ENCODE results near the gene MEX3D. TPM values are rescaled to one million over a fixed set of nuclear protein-coding genes. Genes with fewer than 3 reads are reported as not detected.
"Not testable (repeated sequence)": the region's sequence is repeated elsewhere in the genome, so short reads cannot be mapped to it uniquely, and the experiment has no call there.

The MEX3D gene
- total RNA-seq, 1 experiment from 2014 or later: 55.6 TPM

DNA sequence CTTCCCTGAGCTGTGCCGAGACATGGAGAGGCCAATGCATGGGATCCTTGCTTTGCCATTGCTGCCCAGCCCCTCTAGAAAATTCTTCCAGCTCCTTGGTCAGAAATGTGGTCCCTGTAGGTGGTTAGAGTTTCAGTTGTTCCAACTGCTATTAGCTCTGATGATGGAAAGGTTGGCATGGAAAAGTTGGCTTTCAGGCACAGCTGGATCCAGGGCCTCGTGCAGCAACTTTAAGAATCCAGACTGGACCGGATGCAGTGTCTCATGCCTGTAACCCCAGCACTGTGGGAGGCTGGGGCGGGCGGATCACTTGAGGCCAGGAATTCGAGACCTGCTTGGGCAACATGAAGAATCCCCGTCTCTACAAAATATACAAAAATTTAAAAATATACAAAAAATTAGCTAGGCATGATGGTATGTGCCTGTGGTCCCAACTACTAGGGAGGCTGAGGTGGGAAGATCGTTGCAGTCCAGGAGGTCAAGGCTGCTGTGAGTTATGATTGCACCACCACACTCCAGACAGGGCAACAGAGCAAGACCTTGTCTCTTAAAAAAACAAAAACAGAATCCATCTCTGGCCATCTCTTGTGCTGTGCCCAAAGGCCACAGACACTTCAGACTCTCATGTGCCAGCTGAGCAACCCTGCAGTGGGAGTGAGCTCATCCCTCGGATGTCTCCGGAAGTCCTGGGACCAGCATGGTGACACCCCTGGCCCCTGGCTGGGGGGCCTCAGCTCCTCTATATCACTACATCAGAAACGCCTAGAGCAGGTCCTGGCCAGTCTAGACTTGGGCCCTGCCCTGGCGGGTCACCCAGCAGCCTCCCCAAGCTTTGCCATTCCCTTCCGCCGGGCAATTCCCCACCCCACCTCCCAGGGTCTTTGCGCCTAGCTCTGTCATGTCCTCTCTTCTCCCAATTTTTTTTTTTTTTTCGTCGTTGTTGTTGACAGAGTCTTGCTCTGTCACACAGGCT lies 16.8 kb downstream of the MEX3D start:
- Histone ChIP-seq H3K4me2 (no peak overlapping the region), H3K27me3 (ENCODE audit: insufficient read depth, low read depth) (no peaks in the 10 kb centered on the region), H3K9me3 (ENCODE audit: insufficient read depth, low read depth) (no peaks in the 10 kb centered on the region), H3K4me3 (no peak overlapping the region), H4K20me1 (ENCODE audit: insufficient read depth) (no peaks in the 10 kb centered on the region), H3K27ac (no peak overlapping the region), H3F3A (ENCODE audit: insufficient read depth, low read depth) (no peaks in the 10 kb centered on the region), H3K4me1 (replicated peaks; ENCODE audit: insufficient read depth) (no peaks in the 10 kb centered on the region), H3K79me2 (ENCODE audit: low read depth) (no peaks in the 10 kb centered on the region), H2AFZ (no peak overlapping the region), H3K9me2 (ENCODE audit: insufficient read depth) (no peaks in the 10 kb centered on the region), H3K36me3 (ENCODE audit: low read depth) (no peaks in the 10 kb centered on the region)
- no peak for TF ChIP-seq EZH2 (IDR thresholded peaks at IDR 0.05; ENCODE audit: low read depth)
- TF ChIP-seq, protein P1, sequence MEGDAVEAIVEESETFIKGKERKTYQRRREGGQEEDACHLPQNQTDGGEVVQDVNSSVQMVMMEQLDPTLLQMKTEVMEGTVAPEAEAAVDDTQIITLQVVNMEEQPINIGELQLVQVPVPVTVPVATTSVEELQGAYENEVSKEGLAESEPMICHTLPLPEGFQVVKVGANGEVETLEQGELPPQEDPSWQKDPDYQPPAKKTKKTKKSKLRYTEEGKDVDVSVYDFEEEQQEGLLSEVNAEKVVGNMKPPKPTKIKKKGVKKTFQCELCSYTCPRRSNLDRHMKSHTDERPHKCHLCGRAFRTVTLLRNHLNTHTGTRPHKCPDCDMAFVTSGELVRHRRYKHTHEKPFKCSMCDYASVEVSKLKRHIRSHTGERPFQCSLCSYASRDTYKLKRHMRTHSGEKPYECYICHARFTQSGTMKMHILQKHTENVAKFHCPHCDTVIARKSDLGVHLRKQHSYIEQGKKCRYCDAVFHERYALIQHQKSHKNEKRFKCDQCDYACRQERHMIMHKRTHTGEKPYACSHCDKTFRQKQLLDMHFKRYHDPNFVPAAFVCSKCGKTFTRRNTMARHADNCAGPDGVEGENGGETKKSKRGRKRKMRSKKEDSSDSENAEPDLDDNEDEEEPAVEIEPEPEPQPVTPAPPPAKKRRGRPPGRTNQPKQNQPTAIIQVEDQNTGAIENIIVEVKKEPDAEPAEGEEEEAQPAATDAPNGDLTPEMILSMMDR (conservative IDR thresholded peaks at IDR 0.05): no peak
- BruUV-seq (replicated peaks): no TSS peak
- ChIA-PET POLR2A (ENCODE audit: unreplicated experiment) (interaction anchor here (0.6 kb wide), 4 partner anchors 30 to 247 kb away, joined by 3 to 51 read pairs (median 4); no protein-coding TSS in a partner anchor), CTCF (interaction anchor here (0.6 kb wide), 1 partner anchor 47 kb away, joined by 5 read pairs; no protein-coding TSS in a partner anchor)
- intact Hi-C loops (cut with micrococcal nuclease; ENCODE audit: unreplicated experiment): no loop called here
- no peak for DNase-seq

DNA sequence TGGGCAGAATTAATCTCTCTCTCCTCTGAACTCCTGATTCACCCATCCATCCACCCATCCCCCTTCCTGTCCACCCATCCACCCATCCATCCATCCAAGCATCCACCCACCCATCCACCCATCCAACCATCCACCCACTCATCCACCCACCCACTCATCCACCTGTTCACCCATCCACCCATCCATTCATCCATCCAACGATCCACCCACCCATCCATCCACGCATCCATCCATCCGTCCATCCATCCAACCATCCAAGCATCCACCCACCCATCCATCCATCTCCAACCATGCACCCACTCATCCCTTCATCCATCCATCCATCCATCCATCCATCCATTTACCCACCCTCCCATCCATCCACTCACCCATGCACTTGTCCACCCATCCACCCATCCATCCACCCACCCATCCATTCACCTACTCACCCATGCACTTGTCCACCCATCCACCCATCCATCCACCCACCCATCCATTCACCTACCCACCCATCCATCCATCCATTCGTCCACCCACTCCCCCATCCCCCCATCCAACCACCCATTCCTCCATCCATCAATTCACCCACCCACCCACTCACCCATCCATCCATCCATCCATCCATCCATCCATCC lies 18.7 kb downstream of the MEX3D start:
- Histone ChIP-seq H3F3A (ENCODE audit: insufficient read depth, low read depth) (no peaks in the 10 kb centered on the region), H3K79me2 (ENCODE audit: low read depth) (no peaks in the 10 kb centered on the region), H3K27me3 (ENCODE audit: insufficient read depth, low read depth) (no peaks in the 10 kb centered on the region), H3K9me3 (ENCODE audit: insufficient read depth, low read depth) (no peaks in the 10 kb centered on the region), H3K4me2 (no peak overlapping the region), H3K27ac (no peak overlapping the region), H3K4me3 (no peak overlapping the region), H4K20me1 (ENCODE audit: insufficient read depth) (no peaks in the 10 kb centered on the region), H3K4me1 (replicated peaks; ENCODE audit: insufficient read depth) (no peaks in the 10 kb centered on the region), H2AFZ (no peak overlapping the region), H3K36me3 (ENCODE audit: low read depth) (no peaks in the 10 kb centered on the region), H3K9me2 (ENCODE audit: insufficient read depth) (no peaks in the 10 kb centered on the region)
- no TSS peak for BruUV-seq (replicated peaks)
- TF ChIP-seq, protein P1 (conservative IDR thresholded peaks at IDR 0.05): no peak
- no peak for TF ChIP-seq EZH2 (IDR thresholded peaks at IDR 0.05; ENCODE audit: low read depth)
- no peak for DNase-seq
- intact Hi-C loops (cut with micrococcal nuclease; ENCODE audit: unreplicated experiment): loop anchor here (10.0 kb wide), 1 partner anchor 245 kb away; no protein-coding TSS in a partner anchor
- CTCF ChIA-PET: no interaction called here
- POLR2A ChIA-PET (ENCODE audit: unreplicated experiment): no interaction called here

DNA sequence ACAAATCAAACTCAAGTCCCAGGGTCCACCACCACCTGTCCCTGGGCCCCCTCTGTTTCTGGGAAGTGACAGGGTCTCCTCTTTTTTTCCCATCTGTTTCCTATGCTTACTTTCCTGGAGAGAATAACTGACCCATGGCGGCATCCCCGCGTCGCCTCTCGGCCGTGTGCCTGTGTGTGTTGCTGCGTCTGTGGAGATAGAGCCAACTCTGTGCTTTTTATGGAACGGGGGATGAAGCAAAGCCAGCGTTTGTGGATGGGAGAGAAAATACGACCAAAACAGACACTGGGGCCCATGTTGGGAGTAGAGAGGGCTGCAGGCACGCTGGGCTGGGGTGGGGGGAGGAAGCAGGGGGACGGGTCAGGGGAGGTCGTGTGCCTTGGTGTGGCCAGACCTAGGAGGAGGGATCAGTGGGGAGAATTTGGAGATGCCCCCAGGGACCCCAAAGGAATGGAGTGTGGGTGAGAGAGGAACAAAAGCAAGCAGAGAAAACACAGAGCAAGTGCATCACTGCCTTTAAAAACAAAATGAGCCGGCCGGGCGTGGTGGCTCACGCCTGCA lies 27.7 kb downstream of the MEX3D start:
- Histone ChIP-seq H3K9me2 (ENCODE audit: insufficient read depth) (no peaks in the 10 kb centered on the region), H3K4me2 (no peak overlapping the region), H3F3A (ENCODE audit: insufficient read depth, low read depth) (no peaks in the 10 kb centered on the region), H3K9me3 (ENCODE audit: insufficient read depth, low read depth) (no peaks in the 10 kb centered on the region), H4K20me1 (ENCODE audit: insufficient read depth) (no peaks in the 10 kb centered on the region), H2AFZ (no peak overlapping the region), H3K36me3 (ENCODE audit: low read depth) (no peaks in the 10 kb centered on the region), H3K4me1 (replicated peaks; ENCODE audit: insufficient read depth) (no peaks in the 10 kb centered on the region), H3K4me3 (no peak overlapping the region), H3K79me2 (ENCODE audit: low read depth) (no peaks in the 10 kb centered on the region), H3K27me3 (ENCODE audit: insufficient read depth, low read depth) (no peaks in the 10 kb centered on the region), H3K27ac (no peak overlapping the region)
- DNase-seq: no peak
- no TSS peak for BruUV-seq (replicated peaks)
- ChIA-PET CTCF (no interaction called here), POLR2A (ENCODE audit: unreplicated experiment) (no interaction called here)
- TF ChIP-seq, protein P1 (conservative IDR thresholded peaks at IDR 0.05): no peak
- TF ChIP-seq EZH2 (IDR thresholded peaks at IDR 0.05; ENCODE audit: low read depth): no peak
- intact Hi-C loops (cut with micrococcal nuclease; ENCODE audit: unreplicated experiment): loop anchor here (10.0 kb wide), 1 partner anchor 254 kb away; no protein-coding TSS in a partner anchor

DNA sequence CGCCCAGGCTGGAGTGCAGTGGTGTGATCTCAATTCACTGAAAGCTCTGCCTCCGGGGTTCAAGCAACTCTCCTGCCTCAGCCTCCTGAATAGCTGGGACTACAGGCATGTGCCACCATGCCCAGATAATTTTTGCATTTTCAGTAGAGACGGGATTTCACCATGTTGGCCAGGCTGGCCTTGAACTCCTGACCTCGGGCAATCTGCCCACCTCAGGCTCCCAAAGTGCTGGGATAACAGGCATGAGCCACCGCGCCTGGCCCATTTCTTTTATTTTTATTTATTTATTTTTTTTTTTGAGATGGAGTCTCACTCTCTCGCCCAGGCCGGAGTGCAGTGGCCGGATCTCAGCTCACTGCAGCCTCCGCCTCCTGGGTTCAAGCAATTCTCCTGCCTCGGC lies 28.4 kb downstream of the MEX3D start:
- H3K9me3 ChIP-seq (ENCODE audit: insufficient read depth, low read depth); POLR2A ChIA-PET (ENCODE audit: unreplicated experiment); H3K9me2 ChIP-seq (ENCODE audit: insufficient read depth); H3K4me1 ChIP-seq (replicated peaks; ENCODE audit: insufficient read depth); H3F3A ChIP-seq (ENCODE audit: insufficient read depth, low read depth); H3K27ac ChIP-seq; DNase-seq; H2AFZ ChIP-seq; BruUV-seq (replicated peaks); H3K79me2 ChIP-seq (ENCODE audit: low read depth); H4K20me1 ChIP-seq (ENCODE audit: insufficient read depth); H3K27me3 ChIP-seq (ENCODE audit: insufficient read depth, low read depth); H3K4me2 ChIP-seq; CTCF ChIA-PET; H3K36me3 ChIP-seq (ENCODE audit: low read depth); H3K4me3 ChIP-seq: not testable (repeated sequence)
- intact Hi-C loops (cut with micrococcal nuclease; ENCODE audit: unreplicated experiment): loop anchor here (10.0 kb wide), 1 partner anchor 255 kb away; no protein-coding TSS in a partner anchor

Measured in PC-9 (cell line).